Measurements from ENCODE around the gene NR6A1.

DNA sequence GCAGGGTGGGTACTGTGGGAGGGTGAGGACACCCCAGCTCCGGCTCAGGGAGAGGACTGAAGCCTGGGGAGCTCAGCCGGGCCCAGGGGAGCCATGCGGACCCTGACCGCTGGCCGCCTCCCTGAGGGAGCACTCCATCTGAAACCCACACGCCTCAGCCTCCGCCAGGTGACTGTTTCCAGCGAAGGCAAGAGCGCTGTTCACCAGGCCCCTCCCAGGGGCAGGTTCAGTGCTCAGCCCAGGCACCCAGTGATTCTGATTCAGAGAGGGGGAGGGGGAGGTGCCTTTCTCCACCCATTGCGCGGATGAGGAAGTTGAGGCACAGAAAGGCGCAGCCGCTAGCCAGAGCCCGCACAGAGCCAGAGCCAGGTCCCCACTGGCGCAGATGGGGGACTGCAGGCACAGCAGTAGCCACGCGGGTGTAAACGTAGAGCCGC lies 293.9 kb downstream of the NR6A1 start:
- TF ChIP-seq, protein P1, sequence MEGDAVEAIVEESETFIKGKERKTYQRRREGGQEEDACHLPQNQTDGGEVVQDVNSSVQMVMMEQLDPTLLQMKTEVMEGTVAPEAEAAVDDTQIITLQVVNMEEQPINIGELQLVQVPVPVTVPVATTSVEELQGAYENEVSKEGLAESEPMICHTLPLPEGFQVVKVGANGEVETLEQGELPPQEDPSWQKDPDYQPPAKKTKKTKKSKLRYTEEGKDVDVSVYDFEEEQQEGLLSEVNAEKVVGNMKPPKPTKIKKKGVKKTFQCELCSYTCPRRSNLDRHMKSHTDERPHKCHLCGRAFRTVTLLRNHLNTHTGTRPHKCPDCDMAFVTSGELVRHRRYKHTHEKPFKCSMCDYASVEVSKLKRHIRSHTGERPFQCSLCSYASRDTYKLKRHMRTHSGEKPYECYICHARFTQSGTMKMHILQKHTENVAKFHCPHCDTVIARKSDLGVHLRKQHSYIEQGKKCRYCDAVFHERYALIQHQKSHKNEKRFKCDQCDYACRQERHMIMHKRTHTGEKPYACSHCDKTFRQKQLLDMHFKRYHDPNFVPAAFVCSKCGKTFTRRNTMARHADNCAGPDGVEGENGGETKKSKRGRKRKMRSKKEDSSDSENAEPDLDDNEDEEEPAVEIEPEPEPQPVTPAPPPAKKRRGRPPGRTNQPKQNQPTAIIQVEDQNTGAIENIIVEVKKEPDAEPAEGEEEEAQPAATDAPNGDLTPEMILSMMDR (conservative IDR thresholded peaks at IDR 0.05; ENCODE audit: low read length) = no peak
- no peak for TF ChIP-seq EZH2phosphoT487 (IDR thresholded peaks at IDR 0.05; ENCODE audit: borderline replicate concordance)

Data from Loucy (cell line).